ENCODE measurements around the gene NECTIN1.

Gene NECTIN1

DNA sequence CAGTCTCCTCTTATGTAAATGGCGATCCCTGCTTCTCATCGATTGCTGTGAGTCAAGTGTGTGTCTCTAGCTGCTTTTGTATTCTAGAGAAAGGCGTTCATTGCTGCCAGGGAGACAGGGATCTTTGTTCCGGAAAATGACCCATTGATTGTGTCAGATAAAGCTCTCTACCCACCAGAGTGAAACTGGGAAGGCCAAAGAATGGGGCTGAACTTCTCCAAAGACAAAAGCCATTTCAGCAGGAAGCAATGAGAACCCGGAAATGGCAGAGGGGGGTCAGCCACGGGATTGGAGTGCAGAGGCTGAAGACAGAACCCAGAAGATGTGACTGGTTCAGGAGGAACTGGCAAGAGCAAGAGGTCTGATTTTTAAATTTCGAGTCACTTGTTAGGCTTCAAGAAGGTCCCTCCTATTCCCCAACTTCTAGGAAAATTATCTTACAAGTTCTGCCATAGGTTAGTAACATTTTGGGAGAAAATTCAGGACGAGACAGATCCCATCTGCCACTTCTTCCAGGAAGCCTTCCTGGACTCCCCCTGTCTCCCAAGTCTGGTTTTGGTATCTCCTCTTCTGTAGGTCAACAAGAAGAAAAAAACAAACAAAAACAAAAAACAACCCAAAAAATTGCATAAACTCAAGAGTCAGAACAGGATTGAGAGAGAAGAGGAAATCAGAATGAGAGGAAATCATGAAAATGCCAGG lies 110.6 kb downstream of the NECTIN1 start:
- TF ChIP-seq, protein P1, sequence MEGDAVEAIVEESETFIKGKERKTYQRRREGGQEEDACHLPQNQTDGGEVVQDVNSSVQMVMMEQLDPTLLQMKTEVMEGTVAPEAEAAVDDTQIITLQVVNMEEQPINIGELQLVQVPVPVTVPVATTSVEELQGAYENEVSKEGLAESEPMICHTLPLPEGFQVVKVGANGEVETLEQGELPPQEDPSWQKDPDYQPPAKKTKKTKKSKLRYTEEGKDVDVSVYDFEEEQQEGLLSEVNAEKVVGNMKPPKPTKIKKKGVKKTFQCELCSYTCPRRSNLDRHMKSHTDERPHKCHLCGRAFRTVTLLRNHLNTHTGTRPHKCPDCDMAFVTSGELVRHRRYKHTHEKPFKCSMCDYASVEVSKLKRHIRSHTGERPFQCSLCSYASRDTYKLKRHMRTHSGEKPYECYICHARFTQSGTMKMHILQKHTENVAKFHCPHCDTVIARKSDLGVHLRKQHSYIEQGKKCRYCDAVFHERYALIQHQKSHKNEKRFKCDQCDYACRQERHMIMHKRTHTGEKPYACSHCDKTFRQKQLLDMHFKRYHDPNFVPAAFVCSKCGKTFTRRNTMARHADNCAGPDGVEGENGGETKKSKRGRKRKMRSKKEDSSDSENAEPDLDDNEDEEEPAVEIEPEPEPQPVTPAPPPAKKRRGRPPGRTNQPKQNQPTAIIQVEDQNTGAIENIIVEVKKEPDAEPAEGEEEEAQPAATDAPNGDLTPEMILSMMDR (IDR thresholded peaks at IDR 0.05; ENCODE audit: control insufficient read depth, insufficient read depth, low read depth, low read length, missing control alignments) = no peak

DNA sequence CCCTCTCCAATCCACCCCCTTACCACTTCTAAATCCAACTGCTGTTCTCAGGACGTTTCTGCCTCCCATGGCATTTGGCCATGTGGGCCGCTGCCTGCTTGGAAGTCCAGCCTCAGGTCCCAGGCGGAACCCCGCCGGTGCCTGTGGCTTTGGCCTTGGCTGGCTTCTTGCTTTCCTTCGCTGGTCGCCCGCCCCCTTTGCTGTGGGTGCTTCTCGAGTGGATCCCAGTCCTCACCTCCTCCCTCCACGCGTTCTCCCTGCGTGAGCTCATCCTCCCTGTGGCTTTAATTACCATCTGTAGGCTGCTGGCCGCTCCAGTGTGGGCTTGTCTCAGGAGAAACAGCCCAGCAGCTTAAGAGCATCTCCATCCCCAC lies 111.7 kb downstream of the NECTIN1 start:
- no peak overlapping the region for H3K4me3 ChIP-seq (ENCODE audit: control insufficient read depth, low read depth, low read length)
- no peak for DNase-seq (ENCODE audit: low read depth)
- TF ChIP-seq, protein P1 (IDR thresholded peaks at IDR 0.05; ENCODE audit: control insufficient read depth, insufficient read depth, low read depth, low read length, missing control alignments) = no peak

More for the DNA sequence above, 110.6 kb downstream of the NECTIN1 start:
- no peak for DNase-seq (ENCODE audit: low read depth)
- H3K4me3 ChIP-seq (ENCODE audit: control insufficient read depth, low read depth, low read length) = no peak overlapping the region

DNA sequence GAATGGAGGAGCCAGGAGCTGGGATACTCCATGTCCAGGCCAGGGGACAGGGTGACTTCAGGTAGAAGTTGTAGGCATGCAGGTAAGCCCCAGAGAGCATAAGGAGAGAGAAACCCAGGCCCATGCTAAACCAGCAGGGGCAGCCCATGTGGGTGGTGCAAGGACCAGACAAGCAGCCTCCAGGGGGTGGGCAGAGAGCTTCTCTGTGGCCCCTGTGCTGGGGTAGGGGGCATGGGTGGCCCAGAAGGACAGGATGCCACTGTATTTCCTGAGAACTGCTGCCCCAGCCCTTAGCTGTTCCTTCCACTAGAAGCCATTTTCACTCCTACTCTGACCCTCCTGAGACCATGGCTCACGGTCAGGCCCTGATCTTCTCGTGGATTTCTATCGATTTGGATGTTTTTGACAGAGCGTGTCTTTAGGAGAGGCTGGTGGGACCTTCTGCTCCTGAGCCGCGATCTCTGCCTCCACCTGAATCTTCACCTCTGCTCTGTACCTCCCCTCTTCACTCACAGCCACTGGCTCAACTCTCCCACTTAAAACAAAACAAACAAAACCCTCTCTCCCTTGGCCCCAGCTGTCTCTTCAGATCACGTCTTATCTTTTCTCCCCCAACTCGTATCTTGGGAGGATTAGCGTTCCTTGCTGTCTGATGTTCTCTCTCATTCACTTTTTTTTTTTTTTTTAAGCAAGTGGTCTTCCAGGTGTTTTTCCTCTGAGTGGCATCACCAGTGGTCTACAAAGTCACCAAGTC lies 112.2 kb downstream of the NECTIN1 start:
- no peak overlapping the region for H3K4me3 ChIP-seq (ENCODE audit: control insufficient read depth, low read depth, low read length)
- DNase-seq (ENCODE audit: low read depth) = no peak
- TF ChIP-seq, protein P1 (IDR thresholded peaks at IDR 0.05; ENCODE audit: control insufficient read depth, insufficient read depth, low read depth, low read length, missing control alignments) = no peak

DNA sequence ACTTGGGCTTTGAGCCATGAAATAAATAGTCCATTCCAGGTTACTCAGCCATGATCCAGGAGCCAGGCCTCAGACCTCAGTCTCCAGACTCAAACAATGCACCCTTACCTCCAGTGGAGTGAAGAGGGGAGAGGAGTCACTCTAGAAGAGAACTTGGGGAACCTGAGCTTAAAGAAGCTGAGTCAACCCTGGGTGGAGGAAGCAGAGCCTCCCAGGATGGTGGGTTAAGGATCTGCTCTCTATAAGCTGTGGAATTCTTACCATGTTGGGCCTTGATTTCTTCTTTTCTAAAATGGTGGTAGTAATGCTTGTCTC lies 113.2 kb downstream of the NECTIN1 start:
- DNase-seq (ENCODE audit: low read depth) = no peak
- TF ChIP-seq, protein P1 (IDR thresholded peaks at IDR 0.05; ENCODE audit: control insufficient read depth, insufficient read depth, low read depth, low read length, missing control alignments) = no peak
- H3K4me3 ChIP-seq (ENCODE audit: control insufficient read depth, low read depth, low read length) = no peak overlapping the region

DNA sequence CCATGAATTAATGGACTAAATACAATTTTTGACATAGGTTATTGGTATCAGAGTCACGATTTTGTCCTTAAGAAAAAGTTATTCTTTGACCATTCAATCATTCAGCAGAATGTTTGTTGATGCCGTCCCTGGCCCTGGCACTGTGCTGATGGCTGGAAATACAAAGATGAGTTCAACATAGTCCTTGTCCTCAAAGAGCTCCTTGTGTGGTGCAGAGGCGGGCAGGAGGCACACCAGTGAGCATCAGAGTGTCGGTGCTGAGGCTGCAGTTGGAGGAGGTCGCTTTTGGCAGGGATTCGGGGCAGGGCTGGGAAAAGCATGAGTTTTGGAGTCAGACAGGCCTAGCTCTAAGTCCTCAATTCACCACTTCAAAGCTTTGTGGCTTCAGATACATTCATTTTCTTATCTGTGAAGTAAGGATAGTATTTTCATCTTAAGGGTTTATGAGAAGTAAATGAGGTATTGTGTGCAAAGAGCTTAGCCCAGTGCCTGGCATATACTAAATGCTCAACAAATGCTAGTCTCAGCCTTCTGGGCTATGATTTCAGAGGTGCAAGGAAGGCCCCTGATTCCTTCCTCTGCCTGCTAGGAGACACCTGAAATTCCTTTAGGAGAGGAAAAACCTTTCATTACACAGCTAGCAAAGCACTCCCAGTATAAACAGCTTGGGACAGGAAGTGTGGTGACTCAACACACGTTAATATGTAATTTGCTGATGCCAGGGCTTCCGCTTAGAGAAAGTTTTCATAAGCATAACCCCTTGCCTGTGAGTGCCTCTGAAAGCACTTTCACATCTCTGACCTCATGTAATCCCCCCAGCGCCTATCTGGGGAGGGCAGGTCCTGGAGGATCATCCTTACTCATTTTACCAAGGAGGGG lies 113.8 kb downstream of the NECTIN1 start:
- DNase-seq (ENCODE audit: low read depth) = peak; percentile 29
- TF ChIP-seq, protein P1 (IDR thresholded peaks at IDR 0.05; ENCODE audit: control insufficient read depth, insufficient read depth, low read depth, low read length, missing control alignments) = no peak
- H3K4me3 ChIP-seq (ENCODE audit: control insufficient read depth, low read depth, low read length) = no peak overlapping the region

DNA sequence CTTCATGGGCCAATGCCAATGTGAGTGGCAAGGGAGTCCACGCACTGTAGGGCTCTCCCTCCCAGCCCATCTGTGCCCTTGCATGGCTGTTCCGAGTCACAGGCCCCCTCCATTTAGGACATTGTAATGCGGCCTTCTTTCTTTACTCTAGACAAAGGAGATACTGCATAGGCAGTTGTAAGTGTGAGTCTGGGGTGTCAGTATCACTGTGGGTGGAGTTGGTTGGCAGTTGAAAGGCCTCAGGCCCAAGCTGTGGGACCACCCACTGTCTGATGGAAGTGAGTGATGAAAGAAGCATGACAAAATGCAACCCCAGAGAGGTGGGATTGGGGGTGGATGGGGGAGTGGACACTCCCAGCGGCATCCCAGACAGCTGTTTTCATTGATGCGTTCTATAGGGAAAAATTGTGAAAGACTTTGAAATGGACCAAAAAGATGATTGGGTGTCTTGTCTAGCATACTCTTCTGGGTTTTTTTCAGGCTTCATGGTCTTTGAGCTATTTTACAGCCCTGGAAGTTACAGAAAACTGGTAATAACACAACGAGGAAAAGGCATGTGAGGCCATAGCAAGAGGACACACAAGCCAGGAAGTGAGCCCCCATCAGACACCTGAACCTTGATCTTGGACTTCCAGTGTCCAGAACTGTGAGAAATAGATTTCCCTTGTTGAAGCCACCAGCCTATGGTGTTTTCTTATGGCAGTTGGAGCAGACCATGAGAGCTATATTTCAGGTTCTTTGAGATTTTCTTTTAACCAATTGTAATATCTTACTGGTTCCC lies 114.6 kb downstream of the NECTIN1 start:
- TF ChIP-seq, protein P1 (IDR thresholded peaks at IDR 0.05; ENCODE audit: control insufficient read depth, insufficient read depth, low read depth, low read length, missing control alignments) = no peak
- no peak overlapping the region for H3K4me3 ChIP-seq (ENCODE audit: control insufficient read depth, low read depth, low read length)
- DNase-seq (ENCODE audit: low read depth) = no peak

All from AG09309 (cell line).